ENCODE data around the gene NFIC. TPM values are rescaled to one million over a fixed set of nuclear protein-coding genes. Genes with fewer than 3 reads are reported as not detected.

Gene NFIC
- total RNA-seq, 2 experiments from 2014 or later, result 1.5 to 1.7 TPM

DNA sequence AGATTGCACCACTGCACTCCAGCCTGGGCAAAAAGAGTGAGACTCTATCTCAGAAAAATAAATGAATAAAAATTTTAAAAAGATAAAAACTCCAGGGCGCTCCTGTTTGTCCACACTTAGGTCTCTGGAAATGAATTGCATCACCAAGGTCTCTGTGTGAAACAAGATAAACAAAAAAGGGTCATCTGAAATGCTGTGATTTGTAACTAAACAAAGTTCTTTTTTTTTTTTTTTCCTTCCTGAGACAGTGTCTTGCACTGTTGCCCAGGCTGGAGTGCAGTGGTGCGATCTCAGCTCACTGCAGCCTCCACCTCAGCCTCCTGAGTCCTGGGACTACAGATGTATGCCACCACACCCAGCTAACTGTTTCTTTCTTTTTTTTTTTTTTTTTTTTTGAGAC, 151.3 kb downstream of the NFIC start:
- H3K4me3 ChIP-seq (ENCODE audit: low read depth, low read length, poor library complexity, severe bottlenecking), result no peak overlapping the region
- peaks cover 16% of the 10 kb centered on the region for H3K4me1 ChIP-seq (ENCODE audit: insufficient read depth, low read length, poor library complexity, severe bottlenecking)
- TF ChIP-seq EZH2phosphoT487 (IDR thresholded peaks at IDR 0.05; ENCODE audit: borderline replicate concordance, low read depth, low read length), result no peak
- TF ChIP-seq, protein P1, sequence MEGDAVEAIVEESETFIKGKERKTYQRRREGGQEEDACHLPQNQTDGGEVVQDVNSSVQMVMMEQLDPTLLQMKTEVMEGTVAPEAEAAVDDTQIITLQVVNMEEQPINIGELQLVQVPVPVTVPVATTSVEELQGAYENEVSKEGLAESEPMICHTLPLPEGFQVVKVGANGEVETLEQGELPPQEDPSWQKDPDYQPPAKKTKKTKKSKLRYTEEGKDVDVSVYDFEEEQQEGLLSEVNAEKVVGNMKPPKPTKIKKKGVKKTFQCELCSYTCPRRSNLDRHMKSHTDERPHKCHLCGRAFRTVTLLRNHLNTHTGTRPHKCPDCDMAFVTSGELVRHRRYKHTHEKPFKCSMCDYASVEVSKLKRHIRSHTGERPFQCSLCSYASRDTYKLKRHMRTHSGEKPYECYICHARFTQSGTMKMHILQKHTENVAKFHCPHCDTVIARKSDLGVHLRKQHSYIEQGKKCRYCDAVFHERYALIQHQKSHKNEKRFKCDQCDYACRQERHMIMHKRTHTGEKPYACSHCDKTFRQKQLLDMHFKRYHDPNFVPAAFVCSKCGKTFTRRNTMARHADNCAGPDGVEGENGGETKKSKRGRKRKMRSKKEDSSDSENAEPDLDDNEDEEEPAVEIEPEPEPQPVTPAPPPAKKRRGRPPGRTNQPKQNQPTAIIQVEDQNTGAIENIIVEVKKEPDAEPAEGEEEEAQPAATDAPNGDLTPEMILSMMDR (conservative IDR thresholded peaks at IDR 0.05; ENCODE audit: low read length), result no peak
- DNase-seq (ENCODE audit: low spot score), result no peak
- no TSS peak for BruUV-seq (replicated peaks)
- CTCF ChIA-PET (ENCODE audit: unreplicated experiment), result no interaction called here
- POLR2A ChIA-PET, result interaction anchor here (1.1 to 1.6 kb wide), 2 partner anchors 13 to 39 kb away, joined by 4 to 5 read pairs; no protein-coding TSS in a partner anchor
- no peaks in the 10 kb centered on the region for H3K9me3 ChIP-seq (ENCODE audit: low read length)
- H3K79me2 ChIP-seq (ENCODE audit: insufficient read depth, low read depth, low read length), result peaks cover 4% of the 10 kb centered on the region; the same call in 1 of the 2 replicates
- no peak overlapping the region for H2AFZ ChIP-seq (ENCODE audit: low read length)
- no peak overlapping the region for H3K4me2 ChIP-seq (ENCODE audit: low read length)
- H4K20me1 ChIP-seq (ENCODE audit: insufficient read depth, low read length), result no peaks in the 10 kb centered on the region
- no peaks in the 10 kb centered on the region for H3K9me2 ChIP-seq (ENCODE audit: insufficient read depth, low read length)
- peaks cover 34% of the 10 kb centered on the region; the same call in 1 of the 2 replicates for H3K36me3 ChIP-seq (ENCODE audit: insufficient read depth, low read length)
- intact Hi-C loops (cut with micrococcal nuclease; ENCODE audit: unreplicated experiment), result no loop called here
- no peak overlapping the region for H3K27ac ChIP-seq (ENCODE audit: low read depth, low read length, poor library complexity, severe bottlenecking)

DNA sequence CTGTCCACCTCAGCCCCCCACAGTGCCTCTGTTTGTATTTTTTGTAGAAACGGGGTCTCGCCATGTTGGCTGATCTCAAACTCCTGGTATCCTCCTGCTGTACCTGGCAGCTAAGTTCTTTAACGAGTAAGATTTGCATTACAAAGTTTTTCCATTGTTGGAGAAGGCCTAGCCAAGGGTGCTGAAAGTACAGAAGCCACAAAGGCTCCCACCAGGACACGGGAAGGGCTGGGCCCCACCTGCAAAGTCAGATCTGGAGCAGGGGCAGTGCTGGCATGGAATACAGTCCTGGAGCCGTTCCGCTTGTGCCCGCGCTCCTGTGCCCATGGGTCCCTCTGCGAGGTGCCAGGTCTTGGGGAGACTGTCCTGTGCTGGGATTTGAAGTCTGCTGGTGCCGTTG, 151.9 kb downstream of the NFIC start:
- H3K4me1 ChIP-seq (ENCODE audit: insufficient read depth, low read length, poor library complexity, severe bottlenecking), result peaks cover 16% of the 10 kb centered on the region
- no peak overlapping the region for H2AFZ ChIP-seq (ENCODE audit: low read length)
- H3K4me2 ChIP-seq (ENCODE audit: low read length), result no peak overlapping the region
- BruUV-seq (replicated peaks), result no TSS peak
- no peak overlapping the region for H3K4me3 ChIP-seq (ENCODE audit: low read depth, low read length, poor library complexity, severe bottlenecking)
- no peak for DNase-seq (ENCODE audit: low spot score)
- intact Hi-C loops (cut with micrococcal nuclease; ENCODE audit: unreplicated experiment), result no loop called here
- H3K9me3 ChIP-seq (ENCODE audit: low read length), result no peaks in the 10 kb centered on the region
- peaks cover 39% of the 10 kb centered on the region for H3K36me3 ChIP-seq (ENCODE audit: insufficient read depth, low read length)
- peaks cover 4% of the 10 kb centered on the region; the same call in 1 of the 2 replicates for H3K79me2 ChIP-seq (ENCODE audit: insufficient read depth, low read depth, low read length)
- ChIA-PET POLR2A (interaction anchor here (1.1 to 1.6 kb wide), 2 partner anchors 14 to 39 kb away, joined by 4 to 5 read pairs; no protein-coding TSS in a partner anchor), CTCF (ENCODE audit: unreplicated experiment) (no interaction called here)
- no peaks in the 10 kb centered on the region for H4K20me1 ChIP-seq (ENCODE audit: insufficient read depth, low read length)
- H3K9me2 ChIP-seq (ENCODE audit: insufficient read depth, low read length), result no peaks in the 10 kb centered on the region
- no peak for TF ChIP-seq EZH2phosphoT487 (IDR thresholded peaks at IDR 0.05; ENCODE audit: borderline replicate concordance, low read depth, low read length)
- TF ChIP-seq, protein P1 (conservative IDR thresholded peaks at IDR 0.05; ENCODE audit: low read length), result no peak
- H3K27ac ChIP-seq (ENCODE audit: low read depth, low read length, poor library complexity, severe bottlenecking), result no peak overlapping the region

DNA sequence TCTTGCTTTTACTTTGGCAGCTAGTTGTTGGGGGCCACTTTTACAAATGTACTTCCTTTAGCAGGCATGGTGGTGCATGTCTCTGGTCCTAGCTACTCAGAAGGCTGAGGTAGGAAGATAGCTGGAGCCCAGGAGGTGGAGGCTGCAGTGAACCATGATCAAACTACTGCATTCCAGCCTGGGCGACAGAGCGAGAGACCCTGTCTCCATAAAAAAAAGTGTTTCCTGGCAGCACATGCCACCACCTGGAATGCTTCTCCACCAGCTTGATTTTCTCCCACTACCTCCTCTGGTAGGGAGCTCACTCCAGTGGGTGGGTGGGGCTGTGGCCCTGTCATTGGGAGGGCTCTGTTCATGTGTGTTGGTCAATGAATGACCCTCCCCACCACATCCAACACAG, 152.3 kb downstream of the NFIC start:
- H3K9me3 ChIP-seq (ENCODE audit: low read length), result no peaks in the 10 kb centered on the region
- ChIA-PET CTCF (ENCODE audit: unreplicated experiment) (no interaction called here), POLR2A (no interaction called here)
- no peaks in the 10 kb centered on the region for H3K9me2 ChIP-seq (ENCODE audit: insufficient read depth, low read length)
- DNase-seq (ENCODE audit: low spot score), result no peak
- TF ChIP-seq, protein P1 (conservative IDR thresholded peaks at IDR 0.05; ENCODE audit: low read length), result no peak
- TF ChIP-seq EZH2phosphoT487 (IDR thresholded peaks at IDR 0.05; ENCODE audit: borderline replicate concordance, low read depth, low read length), result no peak
- no peak overlapping the region for H3K4me3 ChIP-seq (ENCODE audit: low read depth, low read length, poor library complexity, severe bottlenecking)
- H3K79me2 ChIP-seq (ENCODE audit: insufficient read depth, low read depth, low read length), result peaks cover 4% of the 10 kb centered on the region; the same call in 1 of the 2 replicates
- BruUV-seq (replicated peaks), result no TSS peak
- no peak overlapping the region for H2AFZ ChIP-seq (ENCODE audit: low read length)
- H3K36me3 ChIP-seq (ENCODE audit: insufficient read depth, low read length), result peaks cover 43% of the 10 kb centered on the region
- H3K27ac ChIP-seq (ENCODE audit: low read depth, low read length, poor library complexity, severe bottlenecking), result no peak overlapping the region
- no peaks in the 10 kb centered on the region for H4K20me1 ChIP-seq (ENCODE audit: insufficient read depth, low read length)
- H3K4me2 ChIP-seq (ENCODE audit: low read length), result no peak overlapping the region
- intact Hi-C loops (cut with micrococcal nuclease; ENCODE audit: unreplicated experiment), result no loop called here
- H3K4me1 ChIP-seq (ENCODE audit: insufficient read depth, low read length, poor library complexity, severe bottlenecking), result peaks cover 16% of the 10 kb centered on the region
